Activated T-helper 1 cell treated with Interleukin-2 at 50 U/mL for 16 hours (primary cell): Measurements from ENCODE around the gene BRME1.

ENCODE experiments used
- DNase-seq: peaks from one replicate; pipeline ENCODE4 v3.0.0-alpha.2; 2020; ENCODE audit warnings: low read depth

BRME1 gene

DNA sequence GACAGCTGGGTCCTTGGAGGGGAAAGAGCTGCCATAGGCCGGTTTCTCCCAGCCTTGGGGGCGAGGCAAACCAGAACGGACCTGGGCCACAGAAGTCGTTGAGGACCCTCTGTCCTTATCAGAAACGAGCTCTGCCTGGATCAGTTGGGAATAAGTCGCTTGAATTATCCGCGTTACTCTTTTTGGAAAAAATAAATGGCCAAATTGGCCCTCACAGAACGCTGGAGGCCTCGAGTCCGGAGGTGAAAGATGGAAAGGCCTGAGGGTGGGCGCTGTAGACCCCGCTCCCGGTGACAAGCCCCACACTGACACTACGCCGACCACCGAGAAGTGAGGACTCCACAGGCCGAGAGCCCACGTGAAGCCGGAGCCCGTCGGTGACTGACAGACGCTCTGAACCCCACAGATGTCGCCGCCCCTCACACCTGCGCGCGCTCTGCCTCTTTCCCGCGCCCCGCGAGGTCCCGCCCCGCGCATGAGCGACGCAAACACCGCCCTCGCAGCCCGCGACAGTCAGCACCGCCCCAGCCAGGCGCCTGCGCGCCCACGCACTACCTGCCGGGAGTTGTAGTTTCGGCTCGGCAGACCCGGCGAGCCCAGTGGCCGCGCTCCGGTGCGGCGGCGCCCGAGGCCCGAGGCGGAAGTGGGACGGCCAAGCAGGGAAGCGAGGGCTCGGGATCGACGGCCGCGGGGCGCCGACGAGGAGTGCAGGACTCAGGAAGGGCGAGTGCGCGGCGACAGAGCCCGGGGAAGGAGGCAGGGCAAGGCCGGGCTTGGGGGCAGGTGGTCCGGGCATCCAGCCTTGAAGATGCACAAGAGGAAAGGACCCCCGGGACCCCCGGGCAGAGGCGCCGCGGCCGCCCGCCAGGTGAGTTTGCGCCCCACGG is at the start of gene BRME1, which contains the start of gene CC2D1A:
Gene BRME1 (minus strand): TSS at position 484 of the 887 bp plus-strand sequence. CDS start 1,225 bp downstream, outside the sequence.
Gene CC2D1A (plus strand): TSS at position 568 of the 887 bp plus-strand sequence. CDS start 241 bp downstream, at position 809.
- DNase-seq, result peak; percentile 91

DNA sequence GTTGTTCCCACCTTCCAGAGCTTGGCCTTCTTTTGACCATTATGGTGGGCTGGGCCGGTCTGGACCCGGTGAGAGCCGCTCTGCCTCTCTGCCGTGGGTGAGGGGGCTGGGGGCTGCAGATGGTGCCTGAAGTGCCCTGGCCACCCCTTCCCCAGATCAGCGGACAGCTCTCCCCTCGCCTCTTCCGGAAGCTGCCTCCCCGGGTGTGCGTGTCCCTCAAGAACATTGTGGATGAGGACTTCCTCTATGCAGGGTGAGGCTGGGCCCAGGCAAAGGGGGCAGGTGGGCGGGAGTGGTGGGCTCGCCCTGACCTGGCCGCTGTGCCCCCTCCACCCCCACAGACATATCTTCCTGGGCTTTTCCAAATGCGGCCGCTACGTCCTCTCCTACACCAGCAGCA is 48.3 kb upstream of the BRME1 start:
- DNase-seq, result no peak

DNA sequence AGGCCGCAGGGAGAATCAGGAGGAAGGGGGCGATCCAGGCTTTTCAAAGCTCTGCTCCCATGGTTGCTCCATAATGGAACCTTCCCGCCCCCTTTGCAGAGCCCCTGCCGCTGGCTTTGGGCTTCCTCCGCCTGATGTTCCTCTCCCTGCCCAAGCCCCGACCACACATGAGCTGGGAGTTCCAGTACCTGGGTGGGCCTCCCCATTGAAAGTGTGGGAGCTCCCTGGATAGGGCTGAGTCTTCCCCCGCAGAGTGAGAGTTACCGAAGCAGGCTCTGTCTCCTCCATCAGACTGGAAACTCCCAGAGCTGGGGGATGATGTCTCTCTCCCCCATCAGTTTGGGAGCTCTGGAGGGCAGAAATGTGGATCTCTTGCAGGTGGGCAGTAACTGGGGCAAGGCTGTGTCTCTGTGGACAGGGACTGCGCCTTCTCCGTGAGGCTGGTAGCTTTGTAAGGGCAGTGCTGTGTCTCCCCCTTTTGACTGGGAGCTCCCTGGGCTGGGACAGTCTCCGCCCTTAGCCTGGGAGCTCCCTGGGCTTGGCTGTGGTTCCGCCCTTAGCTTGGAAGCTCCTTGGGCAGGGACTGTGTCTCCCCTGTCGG is 47.1 kb upstream of the BRME1 start:
- DNase-seq, result no peak

DNA sequence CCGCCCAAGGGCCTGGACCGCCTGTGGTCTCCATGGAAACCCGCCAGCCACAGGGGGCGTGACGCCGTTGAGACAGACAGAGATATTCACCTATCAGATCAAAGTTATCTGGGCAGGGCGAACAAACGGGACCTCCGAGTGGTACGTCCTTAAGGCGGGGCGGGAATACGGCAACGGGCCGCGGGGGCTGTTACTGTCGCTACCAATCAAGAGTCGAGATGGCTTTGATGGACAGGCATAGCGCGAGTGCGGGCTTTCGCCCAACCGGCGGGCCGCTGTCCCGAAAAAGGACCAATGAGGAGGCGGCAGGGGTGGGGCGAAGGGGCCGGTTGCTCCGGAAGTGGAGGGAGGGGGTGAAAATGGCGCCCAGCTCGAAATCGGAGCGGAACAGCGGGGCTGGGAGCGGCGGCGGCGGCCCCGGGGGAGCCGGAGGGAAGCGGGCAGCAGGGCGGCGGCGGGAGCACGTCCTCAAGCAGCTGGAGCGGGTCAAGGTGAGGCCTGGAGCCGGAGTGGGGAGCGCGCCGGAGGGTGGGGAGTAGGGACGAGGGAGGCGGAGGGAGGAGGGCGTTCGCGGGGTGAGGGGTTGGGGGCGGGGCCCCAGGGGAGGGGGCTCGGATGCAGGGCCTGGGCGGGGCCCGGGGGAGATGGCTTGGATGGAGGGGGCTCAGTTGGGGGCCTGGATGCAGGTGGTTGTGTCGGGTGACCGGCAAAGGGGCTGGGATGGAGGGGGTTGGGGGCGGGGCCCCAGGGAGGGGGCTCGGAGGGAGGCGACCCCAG is 46.4 kb upstream of the BRME1 start, which contains the start of gene DCAF15:
Gene DCAF15 (plus strand): TSS at position 356 of the 777 bp plus-strand sequence. CDS start 4 bp downstream, at position 360.
- peak; percentile 97 for DNase-seq

DNA sequence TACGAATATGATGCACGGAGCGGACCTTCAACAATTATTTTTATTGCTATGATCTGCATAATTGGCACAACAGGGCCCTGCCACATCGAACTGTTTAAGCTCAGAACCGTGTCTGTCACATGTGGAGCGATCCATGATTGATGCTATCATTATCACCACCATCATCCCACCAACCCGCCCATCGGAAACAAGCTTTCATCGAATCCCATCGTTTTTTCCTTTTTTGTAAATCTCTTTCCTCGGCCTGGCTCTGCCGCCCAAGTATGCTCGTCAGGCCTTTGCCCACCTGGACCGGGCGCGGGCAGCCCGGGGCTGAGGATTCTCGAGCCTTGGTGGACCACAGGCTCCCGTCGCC is 45.9 kb upstream of the BRME1 start:
- no peak for DNase-seq

DNA sequence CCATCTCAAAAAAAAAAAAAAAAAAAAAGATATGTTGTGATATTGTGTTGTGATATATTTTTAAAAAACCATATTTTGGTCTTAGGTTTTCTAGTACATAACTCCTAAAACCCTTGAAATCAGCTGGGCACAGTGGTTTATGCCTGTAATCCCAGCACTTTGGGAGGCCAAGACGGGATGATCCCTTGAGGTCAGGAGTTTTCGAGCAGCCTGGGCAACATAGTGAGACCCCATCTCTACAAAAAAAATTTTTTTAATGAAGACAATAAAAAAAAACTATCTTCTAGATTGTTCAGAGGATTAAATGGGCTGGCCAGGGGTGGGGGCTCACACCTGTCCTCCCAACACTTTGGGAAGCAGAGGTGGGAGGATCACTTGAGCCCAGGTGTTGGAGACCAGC is 45.1 kb upstream of the BRME1 start:
- no peak for DNase-seq

DNA sequence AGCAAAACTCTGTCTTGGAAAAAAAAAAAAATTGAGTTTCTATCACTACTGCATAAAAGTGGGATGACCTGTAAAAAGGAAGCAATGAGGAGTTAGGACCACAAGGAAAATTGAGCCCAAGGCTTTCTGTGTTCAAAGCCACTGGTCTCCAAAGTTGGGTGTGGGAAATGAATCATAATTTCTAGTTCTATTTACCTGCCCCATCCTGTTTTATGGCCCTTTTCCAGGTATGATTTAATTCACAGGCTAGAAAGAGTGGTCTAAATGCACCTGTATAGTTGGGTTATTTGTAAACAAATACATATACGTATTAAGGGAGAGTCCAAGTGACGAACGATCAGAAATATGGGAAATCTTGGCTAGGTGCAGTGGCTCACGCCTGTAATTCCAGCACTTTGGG is 40.5 kb upstream of the BRME1 start:
- DNase-seq, result no peak

DNA sequence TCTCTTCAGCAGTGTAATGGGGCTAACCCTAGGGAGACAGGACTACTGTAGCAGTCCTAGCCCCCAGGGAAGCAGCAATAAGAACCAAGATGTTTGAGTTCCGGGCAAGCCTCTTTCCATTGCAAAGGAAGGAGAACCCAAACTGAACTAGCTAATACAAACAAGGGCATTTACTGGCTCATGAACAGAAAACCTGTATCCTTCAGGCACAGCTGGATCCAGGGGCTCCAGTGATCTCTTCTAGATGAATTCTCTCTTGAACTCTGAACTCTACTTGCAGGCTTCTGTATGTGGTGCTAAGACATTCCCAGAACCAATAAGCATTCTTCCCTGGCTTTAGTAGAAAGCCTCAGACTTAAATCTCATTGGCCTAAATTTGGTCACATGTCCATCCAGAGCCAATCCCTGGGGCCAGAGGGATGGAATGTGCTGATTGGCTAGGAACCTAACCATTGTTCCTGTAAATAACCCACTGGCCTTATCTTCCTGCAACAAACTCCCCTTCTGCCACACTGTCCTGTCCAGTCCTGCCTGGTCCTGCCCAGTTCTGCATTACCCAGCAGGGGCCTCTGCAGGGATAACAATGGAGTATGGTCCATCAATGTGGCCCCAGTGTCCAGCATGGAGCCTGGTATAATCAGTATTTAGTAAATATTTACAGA is 36.2 kb upstream of the BRME1 start:
- no peak for DNase-seq

DNA sequence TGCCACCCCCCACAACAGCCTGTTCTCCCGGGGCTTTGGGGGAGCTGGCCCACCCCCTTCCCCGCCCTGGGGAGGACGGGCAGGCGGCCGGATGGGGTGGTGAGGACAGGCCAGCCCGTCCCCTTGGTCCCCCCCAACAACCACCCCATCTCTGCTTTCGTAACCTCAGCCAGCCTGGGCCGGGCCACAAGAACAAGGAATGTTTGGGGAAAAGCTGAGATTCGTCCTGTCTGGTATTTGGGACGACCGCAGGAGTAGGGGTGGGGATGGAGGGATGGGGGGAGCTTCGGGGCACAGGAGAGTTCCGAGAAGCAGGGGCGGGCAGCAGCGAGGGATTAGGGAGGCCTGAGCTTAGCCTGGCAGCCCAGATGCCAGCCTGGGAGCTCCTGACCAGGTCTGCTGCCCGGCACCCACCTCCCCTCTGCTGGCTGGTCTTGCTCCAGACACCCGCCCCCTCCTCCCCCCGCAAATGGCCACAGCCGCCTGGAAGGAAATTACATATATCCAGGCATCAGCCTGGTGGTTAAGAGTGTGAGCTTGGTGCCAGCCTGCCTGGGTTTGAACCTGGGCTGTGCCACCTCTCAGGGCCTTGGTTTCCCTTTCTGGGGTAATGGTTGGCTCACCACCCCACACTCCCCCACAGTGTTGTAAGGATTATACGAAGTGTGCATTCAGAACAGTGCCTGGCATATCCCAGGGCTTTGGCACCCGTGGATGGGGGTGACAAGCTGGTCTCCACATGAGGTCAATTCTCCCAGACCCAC is 32.6 kb upstream of the BRME1 start, which contains the start of gene PODNL1:
Gene PODNL1 (minus strand): TSS at position 117 of the 764 bp plus-strand sequence. CDS start 236 bp downstream, outside the sequence.
- no peak for DNase-seq

DNA sequence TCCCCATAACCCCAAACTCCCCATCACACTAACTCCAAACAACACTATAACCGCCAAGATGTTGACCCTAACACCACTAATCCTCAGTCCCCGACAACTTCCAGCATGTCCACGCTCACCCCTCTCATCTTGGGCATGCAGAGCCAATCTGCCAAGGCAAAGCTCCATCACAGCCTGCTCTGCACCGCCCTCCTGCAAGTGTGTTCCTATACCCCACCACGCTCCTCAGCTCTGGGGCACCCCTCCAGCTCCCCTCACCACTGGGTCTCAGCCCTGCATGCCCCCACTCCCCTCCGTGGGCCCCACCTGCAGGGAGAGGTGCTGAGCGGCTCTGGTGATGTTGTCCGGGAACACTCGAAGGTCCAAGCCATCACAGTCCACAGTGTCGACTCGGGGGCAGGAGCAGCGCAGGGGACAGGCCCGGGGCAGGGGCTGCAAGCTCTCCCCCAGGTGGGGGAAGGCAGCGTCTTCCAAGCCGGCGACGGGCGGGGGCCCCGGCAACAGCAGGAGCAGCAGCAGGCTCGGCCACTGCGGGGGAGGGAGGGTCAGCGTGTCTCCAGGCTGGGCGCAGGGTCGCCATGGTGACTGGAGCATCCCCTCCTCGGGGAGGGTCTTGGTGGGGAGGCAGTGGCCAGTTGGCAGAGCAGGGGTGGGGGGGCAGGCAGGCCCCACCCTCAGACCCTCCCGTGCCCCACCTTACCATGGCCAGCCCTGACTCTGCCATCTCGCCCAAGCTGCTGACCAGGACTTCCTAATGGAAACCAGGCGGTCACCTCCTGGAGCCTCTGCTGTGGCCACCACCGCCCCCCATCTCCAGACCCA is 31.8 kb upstream of the BRME1 start:
- no peak for DNase-seq

DNA sequence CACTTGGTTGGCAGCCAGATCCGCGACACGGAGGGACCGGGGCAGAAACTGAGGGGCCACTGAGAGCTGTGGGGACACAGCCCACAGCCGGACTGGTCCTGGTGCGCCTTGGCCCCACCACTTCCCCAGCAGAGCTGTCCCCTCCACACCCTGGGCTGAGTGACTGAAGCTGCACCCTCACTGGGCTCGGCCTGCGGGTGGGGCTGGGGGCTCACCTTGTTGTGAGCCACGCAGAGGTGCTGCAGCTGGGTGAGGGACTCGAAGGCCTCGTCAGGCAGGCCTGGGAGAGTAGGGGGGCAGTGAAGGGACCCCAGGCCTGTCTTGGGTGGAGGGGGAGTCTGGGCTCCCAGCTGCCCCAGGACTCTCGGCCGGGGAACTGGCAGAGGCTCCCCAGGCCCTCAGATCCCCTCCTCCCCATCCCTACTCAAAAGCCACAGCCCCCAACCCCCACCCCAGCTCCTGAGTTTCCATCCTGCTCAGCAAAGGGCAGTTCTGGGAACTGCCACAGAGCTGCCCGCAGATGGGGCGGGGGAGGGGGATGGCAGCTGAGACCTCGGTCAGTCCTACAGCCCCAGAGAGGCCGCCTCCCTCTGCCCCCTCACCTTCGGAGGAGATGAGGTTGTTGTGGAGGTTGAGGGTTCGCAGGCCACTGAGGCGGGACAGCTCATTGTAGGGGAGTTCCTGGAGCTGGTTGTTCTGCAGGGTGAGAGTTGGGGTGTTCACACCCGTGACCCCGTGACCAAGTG is 30.0 kb upstream of the BRME1 start:
- no peak for DNase-seq

DNA sequence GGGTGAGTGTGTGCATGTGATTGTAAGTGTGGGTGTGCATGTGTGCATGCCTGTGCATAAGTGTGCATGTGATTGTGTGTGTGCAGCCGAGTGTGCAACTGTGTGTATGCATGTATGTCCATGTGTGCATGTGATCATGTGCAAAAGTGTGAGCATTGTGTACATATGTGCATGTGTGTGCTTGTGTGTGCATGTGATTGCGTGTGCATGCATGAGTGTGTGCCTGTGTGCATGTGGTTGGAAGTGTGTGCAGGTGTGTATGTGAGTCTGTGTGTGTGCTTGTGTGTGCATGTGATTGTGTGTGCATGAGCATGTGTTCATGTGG is 28.8 kb upstream of the BRME1 start:
- DNase-seq, result no peak

DNA sequence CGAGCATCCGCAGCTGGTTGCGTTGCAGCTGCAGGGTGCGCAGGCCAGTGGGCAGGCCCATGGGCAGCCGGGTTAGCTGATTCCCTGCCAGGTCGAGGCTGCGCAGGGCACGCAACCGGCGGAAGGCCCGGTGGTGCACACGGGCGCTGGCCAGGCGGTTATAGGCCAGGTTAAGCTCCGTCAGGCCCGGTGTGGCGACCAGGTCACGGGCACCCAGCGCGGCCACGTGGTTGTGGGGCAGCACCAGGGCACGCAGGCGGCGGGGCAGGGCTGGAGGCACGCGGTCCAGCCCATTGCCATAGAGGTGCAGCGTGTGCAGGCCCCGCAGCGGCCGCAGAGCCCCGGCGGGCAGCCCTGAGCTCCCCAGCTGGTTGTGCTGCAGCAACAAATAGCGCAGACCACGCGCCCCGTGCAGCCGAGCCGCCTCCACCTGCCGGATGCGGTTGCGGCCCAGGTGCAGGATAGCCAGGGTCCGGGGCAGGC is 27.0 kb upstream of the BRME1 start:
- DNase-seq, result no peak

DNA sequence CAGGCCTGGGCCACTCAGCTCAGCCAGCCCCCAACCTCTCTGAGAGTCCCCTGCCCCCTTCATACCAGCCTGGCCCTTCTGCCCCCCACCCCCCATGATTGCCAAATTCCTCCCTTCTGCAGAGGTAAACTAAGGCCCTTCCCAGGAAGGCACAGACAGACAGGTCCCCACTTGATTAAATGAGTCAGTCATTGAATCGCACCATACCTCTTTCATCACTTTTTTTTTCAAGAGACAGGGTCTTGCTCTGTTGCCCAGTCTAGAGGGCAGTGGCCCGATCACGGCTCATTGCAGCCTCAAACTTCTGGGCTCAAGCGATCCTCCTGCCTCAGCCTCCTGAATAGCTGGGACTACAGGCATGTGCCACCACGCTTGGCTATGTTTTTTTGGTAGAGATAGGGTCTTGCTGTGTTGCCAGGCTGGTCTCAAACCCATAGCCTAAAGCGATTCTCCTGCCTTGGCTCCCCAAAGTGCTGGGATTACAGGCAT is 26.3 kb upstream of the BRME1 start:
- no peak for DNase-seq

DNA sequence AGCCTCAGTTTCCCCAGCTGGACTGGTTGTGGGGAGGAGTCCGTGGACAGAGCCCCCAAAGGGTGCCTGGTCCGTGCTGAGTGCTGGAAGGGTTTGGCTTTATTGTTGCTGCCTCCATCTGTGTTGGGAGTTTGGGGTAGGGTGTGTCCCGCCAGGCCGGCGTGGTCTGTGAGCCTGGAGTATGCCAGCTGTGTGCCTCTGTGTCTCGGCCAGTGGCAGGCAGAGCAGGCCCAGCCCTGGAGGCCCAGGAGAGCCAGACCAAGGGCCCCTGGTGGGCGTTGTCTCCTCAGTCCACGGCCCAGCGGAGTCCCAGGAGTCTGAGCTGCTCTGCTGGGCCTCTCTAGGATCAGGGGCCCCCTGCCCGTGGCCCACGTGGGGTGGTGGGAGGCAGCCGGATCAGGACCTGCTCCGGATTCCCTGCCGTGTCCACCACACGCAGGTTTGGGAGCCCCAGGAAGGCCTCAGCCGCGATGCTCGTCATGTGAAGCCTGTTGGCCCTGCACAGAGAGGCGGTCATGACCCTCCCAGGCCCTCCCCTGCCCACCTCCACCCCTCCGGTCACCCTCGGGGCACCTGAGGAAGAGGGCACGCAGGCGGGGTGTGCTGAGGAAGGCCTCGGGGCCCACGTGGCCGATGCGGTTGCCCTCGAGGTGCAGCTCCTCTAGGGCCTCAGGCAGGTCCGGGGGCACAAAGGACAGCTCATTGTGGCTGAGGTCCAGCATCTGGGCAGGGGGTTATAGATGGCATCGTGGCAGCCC is 25.7 kb upstream of the BRME1 start:
- no peak for DNase-seq

DNA sequence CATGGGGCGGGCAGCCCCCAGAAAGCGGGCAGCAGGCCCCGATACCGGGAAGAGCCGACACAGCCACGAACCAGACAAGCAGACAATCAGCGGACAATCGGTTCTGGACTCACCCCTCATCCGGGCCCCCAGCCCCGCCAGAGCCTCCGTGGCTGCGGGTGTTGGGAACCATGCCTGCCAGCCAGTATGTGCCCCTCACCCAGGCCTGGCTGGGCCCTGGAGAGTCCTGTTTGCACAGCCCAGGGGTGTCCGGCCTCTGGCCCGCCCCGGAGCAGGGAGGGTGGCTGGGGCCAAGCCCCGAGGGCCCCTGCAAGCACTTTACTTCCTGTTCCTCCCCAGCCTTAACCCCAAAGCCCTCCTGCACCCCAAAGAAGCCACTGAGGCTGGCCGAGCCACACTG is 24.5 kb upstream of the BRME1 start:
- no peak for DNase-seq

DNA sequence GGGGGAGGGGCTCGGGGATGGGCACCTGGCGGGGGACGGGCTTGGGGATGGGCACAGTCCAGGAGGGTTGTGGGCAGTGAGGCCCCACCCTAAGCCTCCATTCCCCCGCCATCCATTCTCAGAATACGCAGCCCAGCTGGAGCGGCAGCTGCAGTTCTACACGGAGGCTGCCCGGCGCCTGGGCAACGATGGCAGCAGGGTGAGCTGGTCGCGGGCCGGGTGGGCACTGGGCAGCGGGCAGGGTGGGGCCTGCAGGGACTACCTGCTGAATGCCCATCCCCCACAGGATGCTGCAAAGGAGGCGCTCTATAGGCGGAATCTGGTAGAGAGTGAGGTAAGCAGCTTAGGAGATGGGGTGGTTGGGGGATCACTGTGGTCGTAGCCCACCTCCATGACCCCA is 24.0 kb upstream of the BRME1 start:
- DNase-seq, result no peak

DNA sequence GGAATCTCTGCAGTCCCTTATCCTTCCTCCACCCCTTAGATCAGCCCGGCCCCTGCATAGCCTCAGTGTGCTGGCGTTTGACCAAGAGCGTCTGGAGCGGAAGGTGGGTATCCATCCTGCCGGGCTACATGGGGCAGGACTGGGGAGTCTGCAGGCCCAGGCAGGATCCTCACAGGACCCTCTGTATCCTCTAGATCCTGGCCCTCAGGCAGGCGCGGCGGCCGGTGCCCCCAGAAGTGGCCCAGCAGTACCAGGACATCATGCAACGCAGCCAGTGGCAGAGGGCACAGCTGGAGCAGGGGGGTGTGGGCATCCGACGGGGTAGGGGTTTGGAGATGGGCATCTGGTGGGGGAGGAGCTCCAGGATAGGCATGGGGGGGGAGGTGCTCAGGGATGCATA is 23.4 kb upstream of the BRME1 start:
- no peak for DNase-seq

DNA sequence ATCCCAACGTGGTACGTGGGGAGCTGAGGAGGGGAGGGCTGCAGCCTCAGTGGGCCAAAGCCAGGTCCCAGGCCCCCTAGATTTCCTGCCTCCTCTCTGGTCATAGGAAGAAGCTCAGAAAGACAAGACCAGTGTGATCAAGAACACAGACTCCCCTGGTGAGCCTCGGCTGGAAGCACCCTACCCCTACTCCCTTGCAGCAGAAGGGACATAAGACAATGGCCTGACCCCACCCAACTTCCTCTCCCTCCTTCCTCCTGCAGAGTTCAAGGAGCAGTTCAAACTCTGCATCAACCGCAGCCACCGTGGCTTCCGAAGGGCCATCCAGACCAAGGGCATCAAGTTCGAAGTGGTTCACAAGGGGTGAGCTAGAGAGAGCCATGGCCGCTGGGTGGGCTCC is 20.8 kb upstream of the BRME1 start:
- DNase-seq, result no peak
